NCI-H1694 treated with DMSO at 0.1 percent for 48 hours (cell line): ENCODE results near the gene CD37.

Experiments
- DNase-seq: peaks from one replicate; lab custom pipeline; 2025; lab: John Stamatoyannopoulos, UW

CD37 gene

GRCh38 chr19:49380391-49380790 is 45.2 kb downstream of the CD37 start:
- no peak for DNase-seq

- DNase-seq = no peak
Observed at GRCh38 chr19:49382639-49383038, 47.4 kb downstream of the CD37 start.

- DNase-seq = no peak
Observed at GRCh38 chr19:49383599-49383998, 48.4 kb downstream of the CD37 start.

GRCh38 chr19:49387936-49388372 is 52.7 kb downstream of the CD37 start, which contains the start of gene KASH5:
Gene KASH5, plus strand, starts transcription at chr19:49388249. Its CDS starts 2,635 bp downstream, at chr19:49390884.
- DNase-seq = no peak

- no peak for DNase-seq
Observed at GRCh38 chr19:49389406-49389805, 54.2 kb downstream of the CD37 start.
